SK-N-SH (cell line): ENCODE measurements around the gene SLC10A7. TPM values are rescaled to one million over a fixed set of nuclear protein-coding genes. Genes with fewer than 3 reads are reported as not detected.

Experiments used
- CTCF ChIA-PET: fragments of 300-600, 350-600 bp; formaldehyde crosslinking; extraction: SDS; loops from one replicate; lab custom pipeline; 2021; lab: Yijun Ruan, JAX
- POLR2A ChIA-PET: fragments of 350-600 bp; sonication (Branson Sonifier 250); formaldehyde crosslinking; extraction: SDS; loops from one replicate; lab custom pipeline; 2020; ENCODE audit warnings: antibody characterized with exemption, inconsistent platforms; lab: Yijun Ruan, JAX
- DNase-seq: peaks from one replicate; pipeline ENCODE4 v3.0.0; 2012
- H2AFZ ChIP-seq: fragments of 200-600 bp; sonication (generic); 2 replicates; pipeline ENCODE4 v1.8.1; 2016; ENCODE audit warnings: antibody characterized with exemption, mild to moderate bottlenecking, low read depth
- H3F3A ChIP-seq: fragments of 200-600 bp; sonication (generic); replicated peaks from 2 replicates; pipeline ENCODE3; 2016; ENCODE audit warnings: antibody characterized with exemption, mild to moderate bottlenecking; ENCODE audit not compliant: insufficient read depth
- H3K27ac ChIP-seq, 2 experiments: fragments of 200-500 bp in 1 of 2; fragments of 200-600 bp in 1 of 2; sonication (Bioruptor generic) in 1 of 2; sonication (generic), shearing (Covaris generic) in 1 of 2; 2 replicates each; pipeline versions ENCODE4 v1.5.1 to v1.6.1; 2014 to 2016; ENCODE audit warnings: low read depth in 2 of 2, inconsistent platforms in 1 of 2, low read length in 1 of 2, mild to moderate bottlenecking in 1 of 2, mixed read lengths in 1 of 2
- H3K27me3 ChIP-seq: fragments of 200-600 bp; sonication (generic), shearing (Covaris generic); 2 replicates; pipeline ENCODE4 v1.6.1; 2016; ENCODE audit warnings: mixed run types; ENCODE audit not compliant: insufficient read depth
- H3K36me3 ChIP-seq, 2 experiments: fragments of 200-500 bp in 1 of 2; fragments of 200-600 bp in 1 of 2; sonication (Bioruptor generic) in 1 of 2; sonication (generic) in 1 of 2; replicated peaks in 1 of 2; 2 replicates each; pipeline versions ENCODE3 to v1.5.1; 2014 to 2016; ENCODE audit warnings: low read length in 1 of 2, mild to moderate bottlenecking in 1 of 2; ENCODE audit not compliant: insufficient read depth in 2 of 2, control insufficient read depth in 1 of 2
- H3K4me1 ChIP-seq, 2 experiments: fragments of 200-500 bp in 1 of 2; fragments of 200-600 bp in 1 of 2; sonication (Bioruptor generic) in 1 of 2; sonication (generic), shearing (Covaris generic) in 1 of 2; 2 replicates each; pipeline versions ENCODE4 v1.5.1 to v1.6.1; 2014 to 2016; ENCODE audit warnings: low read depth in 1 of 2, low read length in 1 of 2, mixed run types in 1 of 2; ENCODE audit not compliant: insufficient read depth in 2 of 2, control insufficient read depth in 1 of 2
- H3K4me2 ChIP-seq: fragments of 200-600 bp; sonication (generic), shearing (Covaris generic); 2 replicates; pipeline ENCODE4 v1.6.1; 2017; ENCODE audit warnings: mixed run types
- H3K4me3 ChIP-seq, 2 experiments: fragments of 200-500 bp in 1 of 2; fragments of 200-600 bp in 1 of 2; sonication (Bioruptor generic) in 1 of 2; sonication (generic), shearing (Covaris generic) in 1 of 2; 2 replicates each; pipeline versions ENCODE4 v1.5.1 to v1.8.1; 2014 to 2016; ENCODE audit warnings: low read depth in 2 of 2, inconsistent platforms in 1 of 2, low read length in 1 of 2, mild to moderate bottlenecking in 1 of 2, mixed read lengths in 1 of 2, moderate library complexity in 1 of 2
- H3K79me2 ChIP-seq: fragments of 200-600 bp; sonication (generic); 2 replicates; pipeline ENCODE4 v1.8.1; 2017; ENCODE audit warnings: mild to moderate bottlenecking; ENCODE audit not compliant: insufficient read depth
- H3K9ac ChIP-seq: fragments of 200-600 bp; sonication (generic); 2 replicates; pipeline ENCODE4 v1.6.1; 2017; ENCODE audit warnings: mixed run types
- H3K9me2 ChIP-seq: fragments of 200-600 bp; sonication (generic); 2 replicates; pipeline ENCODE4 v1.6.1; 2017; ENCODE audit warnings: mixed run types
- H3K9me3 ChIP-seq: fragments of 200-600 bp; sonication (generic); 2 replicates; pipeline ENCODE4 v1.6.1; 2017; ENCODE audit warnings: mixed run types, mild to moderate bottlenecking, moderate library complexity
- H4K20me1 ChIP-seq: fragments of 200-600 bp; sonication (generic); 2 replicates; pipeline ENCODE4 v1.6.1; 2017; ENCODE audit warnings: mild to moderate bottlenecking, mixed run types; ENCODE audit not compliant: insufficient read depth
- CHD2 ChIP-seq: fragments of 150-350 bp; IDR thresholded peaks from 2 replicates; pipeline ENCODE4 v1.6.1; 2018; ENCODE audit warnings: low read length; ENCODE audit not compliant: partially characterized antibody
- ELF1 ChIP-seq: IDR thresholded peaks from 2 replicates; pipeline ENCODE4 v1.4.0; 2012
- FOXJ3 ChIP-seq: sonication (generic); formaldehyde crosslinking; IDR thresholded peaks from 2 replicates; pipeline ENCODE4 v1.5.1; 2020; ENCODE audit warnings: mild to moderate bottlenecking, missing genetic modification reagents
- FOXM1 ChIP-seq: IDR thresholded peaks from 2 replicates; pipeline ENCODE4 v1.4.0; 2012; ENCODE audit warnings: low read depth, mild to moderate bottlenecking
- GABPA ChIP-seq: IDR thresholded peaks from 2 replicates; pipeline ENCODE4 v1.4.0; 2012; ENCODE audit warnings: low read depth, mild to moderate bottlenecking
- MEF2A ChIP-seq: IDR thresholded peaks from 2 replicates; pipeline ENCODE4 v1.4.0; 2012; ENCODE audit warnings: low read depth, borderline replicate concordance
- MXI1 ChIP-seq: IDR thresholded peaks from 2 replicates; pipeline ENCODE4 v1.6.1; 2012; ENCODE audit warnings: mild to moderate bottlenecking, low read depth, low read length, improper control_type of control experiment
- PBX3 ChIP-seq: IDR thresholded peaks from 2 replicates; pipeline ENCODE4; 2012
- POLR2AphosphoS5 ChIP-seq: IDR thresholded peaks from 2 replicates; pipeline ENCODE4 v1.6.1; 2012; ENCODE audit warnings: low read depth, low read length
- RAD21 ChIP-seq: IDR thresholded peaks from 2 replicates; pipeline ENCODE4 v1.6.1; 2012; ENCODE audit warnings: mild to moderate bottlenecking, low read length
- RFX5 ChIP-seq: IDR thresholded peaks from 2 replicates; pipeline ENCODE4 v1.6.1; 2012; ENCODE audit warnings: mild to moderate bottlenecking, improper control_type of control experiment, low read length
- RXRA ChIP-seq: IDR thresholded peaks from 2 replicates; pipeline ENCODE4 v1.4.0; 2012; ENCODE audit warnings: low read depth, mild to moderate bottlenecking, borderline replicate concordance
- SIN3A ChIP-seq: IDR thresholded peaks from 2 replicates; pipeline ENCODE4 v1.6.1; 2012; ENCODE audit warnings: low read depth, mild to moderate bottlenecking, low read length, moderate library complexity, borderline replicate concordance
- TAF1 ChIP-seq: IDR thresholded peaks from 2 replicates; pipeline ENCODE4 v1.6.1; 2012; ENCODE audit warnings: low read depth, mild to moderate bottlenecking, low read length, moderate library complexity, borderline replicate concordance
- TEAD4 ChIP-seq: IDR thresholded peaks from 2 replicates; pipeline ENCODE4 v1.4.0; 2012; ENCODE audit warnings: mild to moderate bottlenecking, borderline replicate concordance; ENCODE audit not compliant: insufficient read depth
- WGBS: methylation state at CpG from one replicate; pipeline ENCODE4 v1.1.6; 2017; ENCODE audit warnings: low lambda C conversion rate; 5-methylcytosine and 5-hydroxymethylcytosine counted together
- polyA plus RNA-seq, 3 experiments: library from polyadenylated mRNA; depleted of rRNA; stranded (reverse); fragments of >200 nt; gene quantifications; 2 replicates each; pipeline ENCODE4 v1.2.3, GENCODE V29; 2012
- TF ChIP-seq, protein P1 (sequence below): IDR thresholded peaks from 2 replicates; pipeline ENCODE4 v1.4.0; 2012; ENCODE audit warnings: low read depth, borderline replicate concordance
- TF ChIP-seq, protein P2 (sequence below): IDR thresholded peaks from 2 replicates; pipeline ENCODE4 v1.4.0; 2012; ENCODE audit warnings: low read depth
- TF ChIP-seq, protein P3 (sequence below): IDR thresholded peaks from 2 replicates; pipeline ENCODE4 v1.4.0; 2012; ENCODE audit warnings: low read depth, borderline replicate concordance
- TF ChIP-seq, protein P4 (sequence below): IDR thresholded peaks from 2 replicates; pipeline ENCODE4 v1.6.1; 2012; ENCODE audit warnings: mild to moderate bottlenecking, low read depth, low read length, moderate library complexity

Gene SLC10A7
- polyA plus RNA-seq, 1 of the 3 experiments (the other 2 are of a cell fraction), result 3.3 TPM

GRCh38 chr4:146236216-146236615 is 285.5 kb downstream of the SLC10A7 start:
- Histone ChIP-seq H3K4me3 (no peak overlapping the region), H3K79me2 (no peaks in the 10 kb centered on the region), H3K27ac (peak overlapping the region in 1 of 2 experiments; percentile 82; a peak in 1 of 4 replicates), H3K9ac (no peak overlapping the region), H3K4me2 (no peak overlapping the region), H4K20me1 (no peaks in the 10 kb centered on the region), H3K9me2 (no peaks in the 10 kb centered on the region), H3K9me3 (no peaks in the 10 kb centered on the region), H3K4me1 (peaks cover 7 to 14% of the 10 kb centered on the region in 2 experiments; a peak in 3 of 4 replicates), H3F3A (peaks cover 10% of the 10 kb centered on the region), H2AFZ (no peak overlapping the region), H3K36me3 (no peaks in the 10 kb centered on the region), H3K27me3 (no peaks in the 10 kb centered on the region)
- DNase-seq, result no peak
- ChIA-PET POLR2A (no interaction called here), CTCF (interaction anchor here (1.0 to 1.7 kb wide), 2 partner anchors 141 to 266 kb away, joined by 3 to 6 read pairs; no protein-coding TSS in a partner anchor)
- no peak for TF ChIP-seq RFX5
- no peak for TF ChIP-seq TAF1
- TF ChIP-seq RAD21, result no peak
- no peak for TF ChIP-seq CHD2
- no peak for TF ChIP-seq POLR2AphosphoS5
- TF ChIP-seq MEF2A, result no peak
- no peak for TF ChIP-seq RXRA
- TF ChIP-seq FOXJ3 (CRISPR knock-in tag), result no peak
- TF ChIP-seq, protein P1, sequence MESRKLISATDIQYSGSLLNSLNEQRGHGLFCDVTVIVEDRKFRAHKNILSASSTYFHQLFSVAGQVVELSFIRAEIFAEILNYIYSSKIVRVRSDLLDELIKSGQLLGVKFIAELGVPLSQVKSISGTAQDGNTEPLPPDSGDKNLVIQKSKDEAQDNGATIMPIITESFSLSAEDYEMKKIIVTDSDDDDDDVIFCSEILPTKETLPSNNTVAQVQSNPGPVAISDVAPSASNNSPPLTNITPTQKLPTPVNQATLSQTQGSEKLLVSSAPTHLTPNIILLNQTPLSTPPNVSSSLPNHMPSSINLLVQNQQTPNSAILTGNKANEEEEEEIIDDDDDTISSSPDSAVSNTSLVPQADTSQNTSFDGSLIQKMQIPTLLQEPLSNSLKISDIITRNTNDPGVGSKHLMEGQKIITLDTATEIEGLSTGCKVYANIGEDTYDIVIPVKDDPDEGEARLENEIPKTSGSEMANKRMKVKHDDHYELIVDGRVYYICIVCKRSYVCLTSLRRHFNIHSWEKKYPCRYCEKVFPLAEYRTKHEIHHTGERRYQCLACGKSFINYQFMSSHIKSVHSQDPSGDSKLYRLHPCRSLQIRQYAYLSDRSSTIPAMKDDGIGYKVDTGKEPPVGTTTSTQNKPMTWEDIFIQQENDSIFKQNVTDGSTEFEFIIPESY, result no peak
- TF ChIP-seq MXI1, result no peak
- TF ChIP-seq TEAD4, result no peak
- TF ChIP-seq FOXM1, result no peak
- TF ChIP-seq ELF1, result no peak
- WGBS, result 78% methylated on average over 5 of the region's 5 CpGs

DNA sequence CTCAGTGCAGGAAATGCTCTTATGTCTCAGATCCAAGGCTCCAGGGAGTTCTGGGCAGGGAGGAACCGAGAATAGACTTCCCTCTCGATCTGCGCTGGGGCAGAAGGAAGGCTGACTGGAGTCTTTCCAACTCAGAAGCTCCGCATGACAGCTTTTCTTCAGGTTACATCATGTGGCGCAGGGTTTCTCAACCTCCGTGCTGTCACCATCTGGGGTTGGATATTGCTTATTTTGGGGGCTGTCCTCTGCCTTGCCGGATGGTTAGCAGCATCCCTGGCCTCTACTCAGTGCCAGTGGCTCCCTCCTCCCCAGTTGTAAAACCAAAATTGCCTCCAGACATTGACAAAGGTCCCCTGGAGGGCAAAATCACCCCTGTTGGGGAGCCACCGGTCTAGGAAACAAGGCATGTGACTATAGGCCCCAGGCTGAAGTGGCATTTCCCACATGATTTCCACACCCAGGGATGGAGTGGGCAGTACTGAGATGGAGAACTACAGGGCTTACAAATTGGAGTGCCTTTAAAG is 286.0 kb downstream of the SLC10A7 start:
- no peak for TF ChIP-seq SIN3A
- TF ChIP-seq ELF1, result no peak
- TF ChIP-seq, protein P2, sequence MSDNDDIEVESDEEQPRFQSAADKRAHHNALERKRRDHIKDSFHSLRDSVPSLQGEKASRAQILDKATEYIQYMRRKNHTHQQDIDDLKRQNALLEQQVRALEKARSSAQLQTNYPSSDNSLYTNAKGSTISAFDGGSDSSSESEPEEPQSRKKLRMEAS, result no peak
- TF ChIP-seq GABPA, result no peak
- TF ChIP-seq, protein P3, sequence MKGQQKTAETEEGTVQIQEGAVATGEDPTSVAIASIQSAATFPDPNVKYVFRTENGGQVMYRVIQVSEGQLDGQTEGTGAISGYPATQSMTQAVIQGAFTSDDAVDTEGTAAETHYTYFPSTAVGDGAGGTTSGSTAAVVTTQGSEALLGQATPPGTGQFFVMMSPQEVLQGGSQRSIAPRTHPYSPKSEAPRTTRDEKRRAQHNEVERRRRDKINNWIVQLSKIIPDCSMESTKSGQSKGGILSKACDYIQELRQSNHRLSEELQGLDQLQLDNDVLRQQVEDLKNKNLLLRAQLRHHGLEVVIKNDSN, result no peak
- TF ChIP-seq, protein P4, sequence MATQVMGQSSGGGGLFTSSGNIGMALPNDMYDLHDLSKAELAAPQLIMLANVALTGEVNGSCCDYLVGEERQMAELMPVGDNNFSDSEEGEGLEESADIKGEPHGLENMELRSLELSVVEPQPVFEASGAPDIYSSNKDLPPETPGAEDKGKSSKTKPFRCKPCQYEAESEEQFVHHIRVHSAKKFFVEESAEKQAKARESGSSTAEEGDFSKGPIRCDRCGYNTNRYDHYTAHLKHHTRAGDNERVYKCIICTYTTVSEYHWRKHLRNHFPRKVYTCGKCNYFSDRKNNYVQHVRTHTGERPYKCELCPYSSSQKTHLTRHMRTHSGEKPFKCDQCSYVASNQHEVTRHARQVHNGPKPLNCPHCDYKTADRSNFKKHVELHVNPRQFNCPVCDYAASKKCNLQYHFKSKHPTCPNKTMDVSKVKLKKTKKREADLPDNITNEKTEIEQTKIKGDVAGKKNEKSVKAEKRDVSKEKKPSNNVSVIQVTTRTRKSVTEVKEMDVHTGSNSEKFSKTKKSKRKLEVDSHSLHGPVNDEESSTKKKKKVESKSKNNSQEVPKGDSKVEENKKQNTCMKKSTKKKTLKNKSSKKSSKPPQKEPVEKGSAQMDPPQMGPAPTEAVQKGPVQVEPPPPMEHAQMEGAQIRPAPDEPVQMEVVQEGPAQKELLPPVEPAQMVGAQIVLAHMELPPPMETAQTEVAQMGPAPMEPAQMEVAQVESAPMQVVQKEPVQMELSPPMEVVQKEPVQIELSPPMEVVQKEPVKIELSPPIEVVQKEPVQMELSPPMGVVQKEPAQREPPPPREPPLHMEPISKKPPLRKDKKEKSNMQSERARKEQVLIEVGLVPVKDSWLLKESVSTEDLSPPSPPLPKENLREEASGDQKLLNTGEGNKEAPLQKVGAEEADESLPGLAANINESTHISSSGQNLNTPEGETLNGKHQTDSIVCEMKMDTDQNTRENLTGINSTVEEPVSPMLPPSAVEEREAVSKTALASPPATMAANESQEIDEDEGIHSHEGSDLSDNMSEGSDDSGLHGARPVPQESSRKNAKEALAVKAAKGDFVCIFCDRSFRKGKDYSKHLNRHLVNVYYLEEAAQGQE, result no peak
- no peak for TF ChIP-seq PBX3
- TF ChIP-seq POLR2AphosphoS5, result no peak
- 79% methylated on average over 2 of the region's 8 CpGs for WGBS
- H3K79me2 ChIP-seq, result no peaks in the 10 kb centered on the region
- no peaks in the 10 kb centered on the region for H3K9me3 ChIP-seq
- CTCF ChIA-PET, result no interaction called here
- no peaks in the 10 kb centered on the region for H3K9me2 ChIP-seq
- no peak overlapping the region for H2AFZ ChIP-seq
- no peak overlapping the region for H3K9ac ChIP-seq
- no peak for DNase-seq
- peaks cover 2 to 14% of the 10 kb centered on the region in 2 experiments; a peak in 3 of 4 replicates for H3K4me1 ChIP-seq
- no peak overlapping the region for H3K4me3 ChIP-seq
- no peak overlapping the region for H3K27ac ChIP-seq
- H4K20me1 ChIP-seq, result no peaks in the 10 kb centered on the region
- H3K4me2 ChIP-seq, result no peak overlapping the region
- H3K27me3 ChIP-seq, result no peaks in the 10 kb centered on the region
- POLR2A ChIA-PET, result no interaction called here
- H3K36me3 ChIP-seq, result no peaks in the 10 kb centered on the region
- H3F3A ChIP-seq, result peaks cover 5% of the 10 kb centered on the region
